ENCODE data around the gene EFL1.

Gene EFL1

GRCh38 chr15:82186719-82187406 is 75.7 kb downstream of the EFL1 start:
- no peak for DNase-seq (ENCODE audit: low read depth)
- TF ChIP-seq, protein P1, sequence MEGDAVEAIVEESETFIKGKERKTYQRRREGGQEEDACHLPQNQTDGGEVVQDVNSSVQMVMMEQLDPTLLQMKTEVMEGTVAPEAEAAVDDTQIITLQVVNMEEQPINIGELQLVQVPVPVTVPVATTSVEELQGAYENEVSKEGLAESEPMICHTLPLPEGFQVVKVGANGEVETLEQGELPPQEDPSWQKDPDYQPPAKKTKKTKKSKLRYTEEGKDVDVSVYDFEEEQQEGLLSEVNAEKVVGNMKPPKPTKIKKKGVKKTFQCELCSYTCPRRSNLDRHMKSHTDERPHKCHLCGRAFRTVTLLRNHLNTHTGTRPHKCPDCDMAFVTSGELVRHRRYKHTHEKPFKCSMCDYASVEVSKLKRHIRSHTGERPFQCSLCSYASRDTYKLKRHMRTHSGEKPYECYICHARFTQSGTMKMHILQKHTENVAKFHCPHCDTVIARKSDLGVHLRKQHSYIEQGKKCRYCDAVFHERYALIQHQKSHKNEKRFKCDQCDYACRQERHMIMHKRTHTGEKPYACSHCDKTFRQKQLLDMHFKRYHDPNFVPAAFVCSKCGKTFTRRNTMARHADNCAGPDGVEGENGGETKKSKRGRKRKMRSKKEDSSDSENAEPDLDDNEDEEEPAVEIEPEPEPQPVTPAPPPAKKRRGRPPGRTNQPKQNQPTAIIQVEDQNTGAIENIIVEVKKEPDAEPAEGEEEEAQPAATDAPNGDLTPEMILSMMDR (IDR thresholded peaks at IDR 0.05; ENCODE audit: insufficient read depth, low read depth, low read length, missing control alignments) = no peak
- H3K4me3 ChIP-seq (ENCODE audit: low read length) = no peak overlapping the region

GRCh38 chr15:82186161-82186560 is 76.4 kb downstream of the EFL1 start:
- H3K4me3 ChIP-seq (ENCODE audit: low read length) = no peak overlapping the region
- no peak for DNase-seq (ENCODE audit: low read depth)
- TF ChIP-seq, protein P1 (IDR thresholded peaks at IDR 0.05; ENCODE audit: insufficient read depth, low read depth, low read length, missing control alignments) = no peak

DNA sequence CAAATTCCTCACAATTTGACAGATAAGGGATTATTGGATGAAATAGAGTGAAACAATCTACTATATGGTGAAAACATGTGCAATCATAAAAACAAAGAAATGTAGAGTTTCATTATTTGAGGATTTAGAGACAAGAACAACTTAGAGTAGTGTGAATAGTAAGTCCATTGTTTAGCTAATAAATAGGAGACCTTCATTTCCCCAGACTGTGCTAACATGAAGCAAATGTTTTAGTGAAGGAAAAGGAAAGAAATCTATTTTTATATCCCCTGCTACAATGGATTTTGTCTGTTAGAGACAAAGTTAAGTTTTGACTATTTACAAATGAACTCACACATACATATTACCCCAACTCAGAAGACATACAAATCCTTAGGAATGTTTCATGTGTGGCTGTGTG is 77.8 kb downstream of the EFL1 start:
- no peak overlapping the region for H3K4me3 ChIP-seq (ENCODE audit: low read length)

DNA sequence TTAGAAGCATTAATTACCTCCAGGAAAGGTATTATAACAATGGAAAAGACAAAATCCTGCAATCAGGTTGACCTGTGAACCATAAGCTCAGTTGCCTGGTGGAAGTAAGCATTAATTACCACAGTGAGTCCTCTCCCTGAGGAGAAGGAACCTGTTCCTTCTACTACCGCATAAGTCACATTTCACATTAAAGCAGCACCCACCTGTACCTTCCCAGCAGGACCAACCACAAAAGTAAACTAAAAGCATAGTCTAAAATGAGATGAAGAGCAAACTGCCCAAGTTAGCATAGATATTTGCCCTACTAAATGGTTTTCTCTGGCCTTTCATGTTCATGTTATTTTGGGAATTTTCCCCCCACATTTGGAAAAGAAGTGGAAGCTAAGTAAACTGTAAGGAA is 78.2 kb downstream of the EFL1 start:
- no peak overlapping the region for H3K4me3 ChIP-seq (ENCODE audit: low read length)
- TF ChIP-seq, protein P1 (IDR thresholded peaks at IDR 0.05; ENCODE audit: insufficient read depth, low read depth, low read length, missing control alignments) = no peak
- DNase-seq (ENCODE audit: low read depth) = no peak

More for the DNA sequence above, 77.8 kb downstream of the EFL1 start:
- DNase-seq (ENCODE audit: low read depth) = no peak
- TF ChIP-seq, protein P1 (IDR thresholded peaks at IDR 0.05; ENCODE audit: insufficient read depth, low read depth, low read length, missing control alignments) = no peak

- TF ChIP-seq, protein P1 (IDR thresholded peaks at IDR 0.05; ENCODE audit: insufficient read depth, low read depth, low read length, missing control alignments) = no peak
- no peak overlapping the region for H3K4me3 ChIP-seq (ENCODE audit: low read length)
Measured at GRCh38 chr15:82183121-82184031, 79.2 kb downstream of the EFL1 start.

DNA sequence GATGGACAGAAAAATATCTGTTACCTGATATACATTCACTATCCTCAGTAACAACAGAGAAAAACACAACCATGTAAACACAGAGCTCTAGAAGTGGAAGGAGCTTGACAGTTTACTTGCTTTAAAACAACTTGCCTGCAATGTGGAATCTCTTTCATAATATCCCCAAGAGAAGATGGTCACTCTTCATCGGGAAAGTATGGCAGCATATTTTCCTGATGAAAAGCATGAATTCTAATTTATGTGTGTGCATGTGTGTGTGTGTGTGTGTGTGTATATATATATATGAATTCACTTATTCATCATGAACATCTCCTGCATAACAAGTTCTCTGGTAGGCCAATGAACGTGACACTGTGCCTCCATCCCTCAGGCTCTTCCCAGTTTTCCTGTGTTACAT is 81.2 kb downstream of the EFL1 start:
- TF ChIP-seq, protein P1 (IDR thresholded peaks at IDR 0.05; ENCODE audit: insufficient read depth, low read depth, low read length, missing control alignments) = no peak
- H3K4me3 ChIP-seq (ENCODE audit: low read length) = no peak overlapping the region
- no peak for DNase-seq (ENCODE audit: low read depth)

More at GRCh38 chr15:82183121-82184031, 79.2 kb downstream of the EFL1 start:
- no peak for DNase-seq (ENCODE audit: low read depth)
